CD14-positive monocyte (primary cell): ENCODE measurements around the gene MGAT4C. TPM values are rescaled to one million over a fixed set of nuclear protein-coding genes. Genes with fewer than 3 reads are reported as not detected.

Experiments
- DNase-seq, 3 donors: peaks; one replicate each; pipeline ENCODE4 v3.0.0-alpha.2; 2011 to 2022
- H2AFZ ChIP-seq: 2 replicates; pipeline ENCODE4 v1.6.0; 2012; ENCODE audit warnings: mild to moderate bottlenecking, low read depth, low read length, inconsistent platforms; ENCODE audit not compliant: insufficient read depth, poor library complexity, severe bottlenecking
- H3K27ac ChIP-seq, 2 donors: 1 replicate in 1 of 2; 2 replicates in 1 of 2; pipeline ENCODE4 v1.5.1; 2012 to 2013; ENCODE audit warnings: low read length in 2 of 2, control low read depth in 1 of 2, inconsistent platforms in 1 of 2, low read depth in 1 of 2, mild to moderate bottlenecking in 1 of 2
- H3K27me3 ChIP-seq, 2 donors: one replicate each; pipeline versions ENCODE4 v1.6.0 to v1.6.1; 2011 to 2013; ENCODE audit warnings: low read length in 2 of 2; ENCODE audit not compliant: control insufficient read depth in 2 of 2, insufficient read depth in 2 of 2
- H3K36me3 ChIP-seq, 2 donors: replicated peaks in 1 of 2; 1 replicate in 1 of 2; 2 replicates in 1 of 2; pipeline versions ENCODE4 v1.5.1 to v1.6.1; 2012 to 2013; ENCODE audit warnings: low read length in 2 of 2, control low read depth in 1 of 2, inconsistent platforms in 1 of 2, mild to moderate bottlenecking in 1 of 2; ENCODE audit not compliant: insufficient read depth in 2 of 2, control insufficient read depth in 1 of 2
- H3K4me1 ChIP-seq, 2 donors: 1 replicate in 1 of 2; 2 replicates in 1 of 2; pipeline versions ENCODE4 v1.5.1 to v1.6.1; 2012 to 2013; ENCODE audit warnings: low read length in 2 of 2, control low read depth in 1 of 2, inconsistent platforms in 1 of 2, mild to moderate bottlenecking in 1 of 2, moderate library complexity in 1 of 2; ENCODE audit not compliant: insufficient read depth in 2 of 2, control insufficient read depth in 1 of 2
- H3K4me2 ChIP-seq: replicated peaks from 2 replicates; pipeline ENCODE3; 2012; ENCODE audit warnings: low read length, moderate library complexity, mild to moderate bottlenecking; ENCODE audit not compliant: poor library complexity, severe bottlenecking; ENCODE audit errors: extremely low read depth
- H3K4me3 ChIP-seq, 3 experiments: fragments of 200-600 bp in 1 of 3; sonication (generic) in 1 of 3; replicated peaks in 1 of 3; 1 replicate in 2 of 3; 2 replicates in 1 of 3; pipeline ENCODE4 v1.5.1; 2011 to 2013; ENCODE audit warnings: low read length in 3 of 3, mild to moderate bottlenecking in 3 of 3, control low read depth in 2 of 3, low read depth in 2 of 3, inconsistent platforms in 1 of 3, moderate library complexity in 1 of 3
- H3K79me2 ChIP-seq: 2 replicates; pipeline ENCODE4 v1.6.0; 2012; ENCODE audit warnings: mild to moderate bottlenecking, control low read depth, inconsistent platforms, low read length, moderate library complexity; ENCODE audit not compliant: insufficient read depth
- H3K9ac ChIP-seq: 2 replicates; pipeline ENCODE4 v1.6.0; 2017; ENCODE audit warnings: low read length, mild to moderate bottlenecking; ENCODE audit not compliant: insufficient read depth, poor library complexity, severe bottlenecking
- H3K9me3 ChIP-seq, 2 donors: replicated peaks in 1 of 2; 1 replicate in 1 of 2; 2 replicates in 1 of 2; pipeline versions ENCODE4 v1.5.1 to v1.6.1; 2012 to 2013; ENCODE audit warnings: low read length in 2 of 2, control low read depth in 1 of 2; ENCODE audit not compliant: control insufficient read depth in 1 of 2, insufficient read depth in 1 of 2
- H4K20me1 ChIP-seq: 2 replicates; pipeline ENCODE4 v1.6.0; 2012; ENCODE audit warnings: mild to moderate bottlenecking, low read length, control low read depth, moderate library complexity; ENCODE audit not compliant: insufficient read depth
- H3K27ac Mint-ChIP-seq, 7 donors: one replicate each; pipeline ENCODE4 v1.8.0; 2020; ENCODE audit warnings: mild to moderate bottlenecking in 7 of 7, mixed read lengths in 7 of 7, moderate library complexity in 6 of 7, inconsistent platforms in 2 of 7
- H3K27me3 Mint-ChIP-seq, 3 donors: one replicate each; pipeline ENCODE4 v1.8.0; 2021 to 2022; ENCODE audit warnings: low read depth in 3 of 3, mild to moderate bottlenecking in 3 of 3, mixed read lengths in 3 of 3, moderate library complexity in 3 of 3, inconsistent platforms in 1 of 3
- H3K36me3 Mint-ChIP-seq, 2 donors: one replicate each; pipeline ENCODE4 v1.8.0; 2020; ENCODE audit warnings: mixed read lengths in 2 of 2, inconsistent platforms in 1 of 2, mild to moderate bottlenecking in 1 of 2
- H3K4me1 Mint-ChIP-seq: one replicate; pipeline ENCODE4 v1.8.0; 2020; ENCODE audit warnings: mild to moderate bottlenecking, mixed read lengths
- H3K4me3 Mint-ChIP-seq, 2 donors: one replicate each; pipeline ENCODE4 v1.8.0; 2020; ENCODE audit warnings: mild to moderate bottlenecking in 2 of 2, mixed read lengths in 2 of 2, moderate library complexity in 1 of 2
- H3K9me3 Mint-ChIP-seq, 7 donors: one replicate each; pipeline ENCODE4 v1.8.0; 2020 to 2022; ENCODE audit warnings: mixed read lengths in 7 of 7, mild to moderate bottlenecking in 6 of 7, moderate library complexity in 6 of 7, inconsistent platforms in 2 of 7
- WGBS: methylation state at CpG from one replicate; pipeline ENCODE4 v1.1.5; 2013; ENCODE audit warnings: missing lambda C conversion rate; ENCODE audit not compliant: insufficient coverage; 5-methylcytosine and 5-hydroxymethylcytosine counted together
- intact Hi-C, 2 donors: fragments of 100-400 bp; cut with micrococcal nuclease; formaldehyde crosslinking; loops; one replicate each; pipeline versions ENCODE4 v1.15.0 to v1.15.1; 2023
- polyA plus RNA-seq, 3 donors: library from polyadenylated mRNA; depleted of rRNA in 1 of 3; unstranded in 2 of 3; stranded (reverse) in 1 of 3; fragments of 300-500 nt in 2 of 3; fragments of >200 nt in 1 of 3; fragmentation: Illumina TruSeq in 2 of 3; gene quantifications; 1 replicate in 2 of 3; 2 replicates in 1 of 3; pipeline ENCODE4 v1.2.3, GENCODE V29; 2012 to 2021
- TF ChIP-seq, protein P1 (sequence below): fragments of 200-600 bp; IDR thresholded peaks from one replicate; pipeline ENCODE4 v1.8.0; 2022; ENCODE audit warnings: antibody characterized with exemption, mild to moderate bottlenecking

MGAT4C gene
- polyA plus RNA-seq, 3 donors, result not detected

DNA sequence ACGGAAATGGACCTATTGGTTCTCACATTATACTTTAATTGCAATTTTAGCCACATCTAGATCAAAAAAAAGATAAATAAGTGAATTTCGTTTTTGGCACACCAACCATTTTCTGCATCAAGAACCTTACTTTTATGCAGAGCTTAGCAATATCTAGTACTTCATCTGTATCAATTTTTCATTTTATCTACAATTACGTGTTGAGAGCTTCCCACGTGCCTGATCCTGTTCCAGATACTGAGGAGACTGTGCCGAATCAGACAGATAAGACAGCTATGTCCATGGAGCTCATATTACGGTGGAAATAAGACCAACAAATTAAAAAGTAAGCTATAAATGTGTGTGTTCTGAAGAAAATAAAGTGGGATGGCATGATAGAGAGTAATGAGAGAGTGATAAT is 101.6 kb downstream of the MGAT4C start:
- no peak overlapping the region for H3K9ac ChIP-seq
- no peak overlapping the region for H3K4me3 Mint-ChIP-seq
- H3K4me1 ChIP-seq, result no peaks in the 10 kb centered on the region
- H3K4me1 Mint-ChIP-seq, result no peaks in the 10 kb centered on the region
- H3K9me3 ChIP-seq, result no peaks in the 10 kb centered on the region
- 81% methylated on average over 2 of the region's 6 CpGs for WGBS
- TF ChIP-seq, protein P1, sequence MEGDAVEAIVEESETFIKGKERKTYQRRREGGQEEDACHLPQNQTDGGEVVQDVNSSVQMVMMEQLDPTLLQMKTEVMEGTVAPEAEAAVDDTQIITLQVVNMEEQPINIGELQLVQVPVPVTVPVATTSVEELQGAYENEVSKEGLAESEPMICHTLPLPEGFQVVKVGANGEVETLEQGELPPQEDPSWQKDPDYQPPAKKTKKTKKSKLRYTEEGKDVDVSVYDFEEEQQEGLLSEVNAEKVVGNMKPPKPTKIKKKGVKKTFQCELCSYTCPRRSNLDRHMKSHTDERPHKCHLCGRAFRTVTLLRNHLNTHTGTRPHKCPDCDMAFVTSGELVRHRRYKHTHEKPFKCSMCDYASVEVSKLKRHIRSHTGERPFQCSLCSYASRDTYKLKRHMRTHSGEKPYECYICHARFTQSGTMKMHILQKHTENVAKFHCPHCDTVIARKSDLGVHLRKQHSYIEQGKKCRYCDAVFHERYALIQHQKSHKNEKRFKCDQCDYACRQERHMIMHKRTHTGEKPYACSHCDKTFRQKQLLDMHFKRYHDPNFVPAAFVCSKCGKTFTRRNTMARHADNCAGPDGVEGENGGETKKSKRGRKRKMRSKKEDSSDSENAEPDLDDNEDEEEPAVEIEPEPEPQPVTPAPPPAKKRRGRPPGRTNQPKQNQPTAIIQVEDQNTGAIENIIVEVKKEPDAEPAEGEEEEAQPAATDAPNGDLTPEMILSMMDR, result no peak
- no peak overlapping the region for H3K27ac ChIP-seq
- no peaks in the 10 kb centered on the region for H3K79me2 ChIP-seq
- DNase-seq, result no peak
- peaks cover 0 to 3% (median 1%) of the 10 kb centered on the region in 7 donors for H3K9me3 Mint-ChIP-seq
- no peak overlapping the region for H3K4me3 ChIP-seq
- no peak overlapping the region for H3K4me2 ChIP-seq
- no peak overlapping the region for H2AFZ ChIP-seq
- no peaks in the 10 kb centered on the region for H3K27me3 ChIP-seq
- H3K27ac Mint-ChIP-seq, result no peak overlapping the region
- H3K36me3 ChIP-seq, result no peaks in the 10 kb centered on the region
- H3K36me3 Mint-ChIP-seq, result no peaks in the 10 kb centered on the region
- H4K20me1 ChIP-seq, result no peaks in the 10 kb centered on the region
- peaks cover 0 to 3% (median 1%) of the 10 kb centered on the region in 3 donors for H3K27me3 Mint-ChIP-seq
- intact Hi-C loops, result no loop called here

DNA sequence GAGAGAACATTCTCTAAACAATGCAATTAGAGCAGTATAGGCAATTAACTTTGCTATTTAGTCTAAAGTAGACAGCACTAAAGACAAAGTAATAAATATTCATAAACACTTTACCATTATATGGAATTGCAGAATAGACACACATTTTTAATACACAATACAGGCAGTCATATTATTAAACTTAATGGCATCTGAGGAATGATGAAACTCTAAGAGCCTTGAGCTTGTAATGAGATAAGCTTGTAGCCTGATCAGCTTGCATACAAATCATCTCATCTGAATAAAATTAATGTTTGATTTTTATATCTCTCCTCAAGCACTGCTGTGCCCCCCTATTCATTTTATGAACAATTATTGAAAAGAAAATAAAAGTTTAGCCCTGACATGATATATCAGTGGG is 107.6 kb downstream of the MGAT4C start:
- no peaks in the 10 kb centered on the region for H3K4me1 Mint-ChIP-seq
- Histone ChIP-seq H2AFZ (no peak overlapping the region), H3K79me2 (no peaks in the 10 kb centered on the region), H4K20me1 (no peaks in the 10 kb centered on the region), H3K9ac (no peak overlapping the region), H3K4me1 (no peaks in the 10 kb centered on the region), H3K9me3 (no peaks in the 10 kb centered on the region), H3K4me3 (no peak overlapping the region), H3K4me2 (no peak overlapping the region), H3K27ac (no peak overlapping the region), H3K27me3 (no peaks in the 10 kb centered on the region), H3K36me3 (no peaks in the 10 kb centered on the region)
- TF ChIP-seq, protein P1, result no peak
- peaks cover 0 to 3% (median 0%) of the 10 kb centered on the region in 7 donors for H3K9me3 Mint-ChIP-seq
- DNase-seq, result no peak
- H3K36me3 Mint-ChIP-seq, result no peaks in the 10 kb centered on the region
- no peak overlapping the region for H3K4me3 Mint-ChIP-seq
- intact Hi-C loops, result no loop called here
- no peak overlapping the region for H3K27ac Mint-ChIP-seq
- peaks cover 0 to 4% (median 0%) of the 10 kb centered on the region in 3 donors for H3K27me3 Mint-ChIP-seq
